ENCODE measurements around the gene MGMT.

MGMT gene

GRCh38 chr10:129546106-129546505 lies 79.1 kb downstream of the MGMT start:
- DNase-seq: no peak

GRCh38 chr10:129547608-129548007 lies 80.6 kb downstream of the MGMT start:
- DNase-seq: no peak

DNA sequence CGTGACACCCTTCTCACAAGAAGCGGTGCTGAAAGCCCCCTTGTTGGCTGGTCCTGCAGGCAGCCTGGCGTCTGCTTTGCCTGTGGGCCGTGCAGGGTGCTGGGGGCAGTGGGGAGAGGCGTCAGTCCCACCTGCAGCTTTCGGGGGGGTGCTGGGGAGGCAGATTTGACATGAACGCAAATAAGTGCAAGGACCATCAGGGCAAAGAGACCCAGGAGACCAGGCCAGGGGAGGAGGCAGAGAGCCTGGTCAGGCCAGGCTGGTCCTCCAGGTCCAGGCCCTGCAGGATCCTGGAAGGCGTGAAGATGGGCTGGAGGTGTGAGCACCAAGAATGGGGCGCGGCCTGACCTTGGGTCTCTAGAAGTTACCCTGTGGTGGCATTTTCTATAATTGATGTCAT lies 81.6 kb downstream of the MGMT start:
- no peak for DNase-seq

DNA sequence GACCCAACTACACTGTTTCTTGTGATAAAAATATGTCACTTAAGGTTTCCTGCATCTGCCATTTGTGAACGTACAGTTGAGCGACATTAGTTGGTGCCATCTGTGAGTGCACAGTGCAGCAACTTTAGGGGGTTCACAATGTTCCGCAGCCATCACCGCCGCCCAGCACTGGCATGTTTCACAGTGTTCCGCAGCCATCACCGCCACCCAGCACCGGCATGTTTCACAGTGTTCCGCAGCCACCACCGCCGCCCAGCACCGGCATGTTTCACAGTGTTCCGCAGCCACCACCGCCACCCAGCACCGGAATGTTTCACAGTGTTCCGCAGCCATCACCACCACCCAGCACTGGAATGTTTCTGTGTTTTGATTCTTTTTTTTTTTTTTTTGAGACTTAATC lies 83.0 kb downstream of the MGMT start:
- no peak for DNase-seq

DNA sequence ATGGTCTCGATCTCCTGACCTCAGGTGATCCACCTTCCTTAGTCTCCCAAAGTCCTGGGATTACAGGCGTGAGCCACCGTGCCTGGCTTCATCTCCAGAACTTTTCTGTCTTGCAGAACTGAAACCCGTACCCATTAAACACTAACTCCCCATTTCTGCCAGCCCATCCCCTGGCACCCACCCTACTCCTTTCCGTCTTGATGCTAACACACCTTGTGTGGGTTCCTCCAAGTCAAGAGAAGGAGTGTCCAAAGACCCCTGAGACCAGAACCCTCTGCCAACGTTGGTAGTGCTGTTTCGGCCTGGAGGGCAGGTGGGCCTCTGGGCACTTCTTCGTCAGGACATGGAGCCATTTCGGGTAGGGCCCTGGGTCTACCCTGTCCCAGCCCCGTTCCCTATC lies 83.6 kb downstream of the MGMT start:
- DNase-seq: no peak

- no peak for DNase-seq
These were observed 85.1 kb downstream of the MGMT start for GRCh38 chr10:129552119-129552518.

DNA sequence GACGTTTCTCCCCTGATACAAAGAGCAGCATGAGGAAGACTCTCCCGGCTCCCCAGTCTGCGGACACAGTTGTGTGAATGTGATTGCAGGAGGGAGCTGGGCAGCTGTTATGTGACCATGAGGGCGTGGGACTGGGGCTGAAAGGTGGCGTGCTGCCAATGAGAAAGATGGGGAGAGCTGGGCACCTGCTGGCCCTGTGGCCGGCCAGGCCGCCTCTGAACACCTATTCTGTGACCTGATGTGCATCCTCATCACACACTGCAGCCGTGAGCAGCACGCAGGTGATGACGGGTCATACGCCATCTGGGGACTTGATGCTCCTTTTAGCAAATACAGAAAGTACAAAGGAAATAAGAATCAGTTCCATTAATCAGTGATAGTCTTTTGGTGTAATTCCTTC lies 86.9 kb downstream of the MGMT start:
- no peak for DNase-seq

DNA sequence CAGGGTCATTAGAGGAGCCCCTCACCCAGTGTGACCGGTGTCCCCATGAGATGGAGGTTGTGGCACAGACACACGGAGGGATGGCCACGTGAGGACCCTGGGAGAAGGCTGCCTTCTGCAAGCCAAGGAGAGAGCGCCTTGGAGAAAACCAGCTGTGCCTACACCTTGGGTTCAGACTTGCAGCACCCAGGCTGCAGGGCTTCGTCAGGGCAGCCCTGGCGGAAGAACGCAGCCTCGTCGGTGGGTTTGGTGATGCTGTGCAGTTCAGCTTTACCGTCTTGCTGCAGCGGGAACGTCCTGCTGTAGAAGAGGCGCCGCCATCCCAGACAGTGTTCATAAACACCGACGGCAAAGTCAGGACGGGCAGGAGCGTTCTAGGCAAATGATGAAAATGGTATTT lies 89.3 kb downstream of the MGMT start:
- no peak for DNase-seq

DNA sequence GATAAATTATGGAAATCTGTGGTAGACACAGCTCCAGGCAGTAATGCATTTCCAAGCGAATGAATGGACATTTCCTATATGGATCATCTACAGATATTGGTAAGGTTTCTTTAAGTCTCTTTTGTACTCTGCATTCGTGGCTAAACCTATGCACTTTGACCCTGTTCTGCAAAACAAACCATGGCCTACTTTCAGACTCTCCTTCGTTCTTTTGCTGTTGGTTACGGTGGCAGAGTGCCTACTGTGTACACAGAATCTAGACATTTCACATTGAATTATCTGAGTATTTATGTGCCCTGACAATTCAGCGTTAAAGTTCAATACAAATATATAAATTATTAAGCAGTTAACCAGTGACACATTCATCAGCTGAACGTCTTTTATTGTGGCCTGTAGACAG lies 93.3 kb downstream of the MGMT start:
- DNase-seq: no peak

- no peak for DNase-seq
These were observed 95.4 kb downstream of the MGMT start for GRCh38 chr10:129562487-129562886.

DNA sequence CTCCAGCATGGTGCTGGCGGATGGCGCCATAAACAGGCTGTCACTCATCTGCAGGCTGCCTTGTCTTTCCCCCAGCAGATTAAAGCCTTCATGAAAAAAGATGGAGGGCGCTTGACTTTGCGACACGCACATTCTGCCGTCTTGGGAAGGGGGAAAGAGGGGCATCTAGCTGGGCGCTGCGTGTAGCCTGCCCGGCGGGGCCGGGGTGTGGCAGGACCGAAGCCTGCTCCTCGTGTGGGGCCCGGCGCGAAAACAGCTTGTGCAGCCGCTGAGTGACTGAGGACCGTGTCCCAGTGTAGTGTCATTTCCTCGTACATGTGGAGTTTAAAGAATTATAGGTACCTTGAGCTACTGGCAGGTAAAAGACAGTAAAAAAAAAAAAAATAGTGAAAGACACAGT lies 97.9 kb downstream of the MGMT start:
- no peak for DNase-seq

DNA sequence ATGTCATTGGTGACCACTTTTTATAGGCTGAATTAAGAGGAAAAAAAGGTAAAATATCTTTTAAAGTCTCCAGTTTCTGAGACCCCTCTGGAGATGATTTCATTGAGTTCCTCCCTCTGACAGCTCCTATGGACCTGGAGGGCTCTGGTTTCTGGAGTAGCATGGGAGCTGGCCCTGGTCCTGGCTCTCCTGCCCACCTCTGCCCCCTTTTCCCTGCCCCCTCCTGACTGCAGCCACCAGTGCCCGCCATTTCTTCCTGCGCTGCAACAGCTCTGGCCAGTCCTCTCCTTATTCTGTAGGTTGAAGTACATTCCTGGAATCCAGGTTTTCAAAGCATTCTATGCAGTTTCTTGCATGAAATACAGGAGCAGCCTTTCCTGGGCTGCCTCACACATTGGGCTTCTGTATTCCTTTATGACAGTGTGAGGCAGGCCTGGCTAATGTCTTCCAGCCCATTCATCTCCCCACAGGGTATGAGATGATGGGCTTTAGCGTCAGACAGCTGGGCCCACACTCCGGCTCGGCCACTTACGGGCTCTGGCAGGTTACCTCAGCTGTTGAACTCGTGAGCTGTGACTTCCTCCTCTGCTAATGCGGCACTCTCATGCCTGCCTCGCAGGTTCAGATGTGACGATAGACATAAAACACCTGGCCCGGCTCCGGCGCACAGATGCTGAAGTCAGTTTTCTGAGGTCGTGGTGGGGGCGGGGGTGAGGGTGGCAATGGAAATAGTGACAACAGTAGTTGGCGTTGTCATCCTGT lies 101.7 kb downstream of the MGMT start:
- no peak for DNase-seq

GRCh38 chr10:129570185-129570584 lies 103.1 kb downstream of the MGMT start:
- DNase-seq: no peak

- DNase-seq: no peak
These were observed 112.2 kb downstream of the MGMT start for GRCh38 chr10:129579228-129579627.

GRCh38 chr10:129580010-129580409 lies 113.0 kb downstream of the MGMT start:
- DNase-seq: no peak

- no peak for DNase-seq
These were observed 113.9 kb downstream of the MGMT start for GRCh38 chr10:129580901-129581300.

DNA sequence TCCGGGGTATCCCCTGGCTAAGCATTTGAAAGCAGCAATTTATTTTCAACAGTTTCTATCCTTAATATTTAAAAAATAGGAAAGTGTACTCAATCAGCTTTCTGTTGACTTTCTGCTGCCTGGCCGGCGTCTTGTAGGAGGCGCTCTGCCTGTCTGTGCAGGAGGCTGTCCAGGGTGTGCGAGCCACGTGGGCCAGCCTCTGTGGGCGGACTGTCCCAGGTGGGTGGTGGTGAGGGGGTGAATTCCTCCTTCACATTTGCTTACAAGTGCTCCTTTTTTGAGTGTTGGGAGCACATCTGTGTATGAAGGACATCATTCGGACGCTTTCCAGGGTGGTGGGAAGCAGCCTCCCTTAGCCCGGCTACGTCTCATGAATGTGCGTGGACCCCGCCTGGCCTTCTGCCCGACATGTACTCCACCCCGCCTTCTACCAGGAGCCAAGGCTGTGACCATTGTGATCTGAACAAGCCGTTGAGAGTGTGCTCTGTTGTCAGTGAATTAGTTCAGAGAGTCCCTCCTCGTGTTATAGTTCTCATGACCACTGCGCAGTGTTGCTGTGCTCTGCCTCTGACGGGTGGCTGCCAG lies 114.9 kb downstream of the MGMT start:
- no peak for DNase-seq

- DNase-seq: no peak
These were observed 116.8 kb downstream of the MGMT start for GRCh38 chr10:129583831-129584230.

- DNase-seq: no peak
These were observed 119.9 kb downstream of the MGMT start for GRCh38 chr10:129586898-129587443.

GRCh38 chr10:129589546-129589945 lies 122.5 kb downstream of the MGMT start:
- no peak for DNase-seq

DNA sequence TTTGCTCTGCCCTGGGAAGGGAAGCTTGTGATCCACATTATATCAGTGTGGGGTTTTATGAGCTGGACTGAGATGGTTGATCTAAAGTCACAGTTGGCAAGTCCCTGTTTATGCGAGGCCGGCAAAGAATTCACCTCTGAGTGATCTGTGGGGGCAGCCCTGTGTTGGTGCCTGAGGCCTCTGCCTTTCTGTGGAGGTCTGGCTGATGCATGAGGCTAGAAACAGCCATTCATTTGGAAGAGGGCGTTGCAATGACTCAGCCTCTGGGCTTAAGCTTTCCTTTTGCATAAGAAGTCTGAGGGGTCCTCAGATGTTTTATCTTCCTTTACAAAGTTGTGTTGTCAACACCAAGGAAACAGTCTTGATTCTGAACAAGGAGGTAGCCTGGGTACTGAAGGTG lies 126.9 kb downstream of the MGMT start:
- no peak for DNase-seq

DNA sequence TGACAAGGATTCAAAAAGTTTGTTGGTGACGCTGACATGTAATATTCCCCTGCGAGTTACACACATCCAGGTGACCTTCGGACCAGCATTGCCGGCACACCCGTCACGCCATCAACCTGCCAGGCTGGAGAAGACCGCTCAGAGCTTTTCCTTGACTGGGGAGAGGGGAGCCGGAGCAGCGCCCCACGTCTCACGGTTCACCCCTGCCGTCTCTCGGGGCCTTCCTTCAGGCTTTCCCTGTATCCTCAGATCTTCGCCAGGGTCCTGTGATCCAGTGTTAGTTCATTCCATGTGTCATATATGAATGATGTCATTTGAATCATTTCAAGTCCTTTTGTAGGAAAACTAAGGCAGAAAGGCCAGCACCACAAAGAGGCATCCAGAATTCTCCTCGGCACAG lies 127.8 kb downstream of the MGMT start:
- no peak for DNase-seq

DNA sequence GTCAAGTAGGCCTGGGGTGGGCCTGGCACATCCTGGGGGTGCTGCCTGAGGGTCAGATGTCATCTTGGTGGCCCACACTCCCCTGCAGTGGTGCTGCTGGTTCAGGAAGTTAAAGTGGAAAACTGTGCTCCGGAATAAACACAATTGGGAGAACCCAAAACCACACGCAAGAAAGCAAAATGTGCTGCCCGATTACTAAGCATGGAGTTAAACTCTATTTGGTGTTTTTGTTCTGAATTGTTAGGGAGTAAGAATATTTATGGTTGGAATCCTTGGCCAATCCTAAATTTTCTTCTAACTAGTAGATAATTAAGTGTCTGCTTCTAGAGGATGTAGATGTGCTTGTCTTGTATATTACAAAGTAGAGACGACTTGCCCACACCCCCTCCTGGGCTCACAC lies 131.4 kb downstream of the MGMT start:
- DNase-seq: no peak

DNA sequence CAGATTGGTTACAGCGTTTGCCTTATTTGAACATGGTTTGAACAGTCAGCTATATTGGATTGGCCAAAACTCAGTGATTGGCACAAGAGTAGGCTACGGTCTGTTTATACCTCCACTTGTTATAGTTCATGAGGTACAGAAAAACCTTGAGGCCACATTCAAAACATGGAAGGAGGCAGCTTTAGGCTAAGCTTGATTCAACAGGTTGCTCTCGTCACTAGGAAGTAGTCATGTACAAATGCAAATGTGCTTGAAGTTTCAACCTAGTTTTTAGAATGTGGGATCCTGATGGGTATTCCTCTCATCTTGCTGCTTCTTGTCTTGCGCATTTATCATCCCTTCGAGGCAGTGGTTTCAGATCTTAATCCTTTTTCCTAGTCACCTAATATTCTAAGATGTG lies 132.1 kb downstream of the MGMT start:
- no peak for DNase-seq

- no peak for DNase-seq
These were observed 134.7 kb downstream of the MGMT start for GRCh38 chr10:129601737-129602136.
